Lower leg skin (tissue), 3 donors: ENCODE results near the gene P3H2.

Experiments used
- CTCF ChIP-seq, 3 donors: fragments of 450-650 bp; IDR thresholded peaks; one replicate each; pipeline ENCODE4 v1.5.1; 2016; ENCODE audit warnings: antibody characterized with exemption in 3 of 3, mild to moderate bottlenecking in 3 of 3, moderate library complexity in 2 of 3
- POLR2A ChIP-seq, 2 donors: fragments of 450-650 bp; IDR thresholded peaks; one replicate each; pipeline ENCODE4 v1.6.1; 2016 to 2017; ENCODE audit warnings: antibody characterized with exemption in 2 of 2, mild to moderate bottlenecking in 1 of 2, moderate library complexity in 1 of 2

DNA sequence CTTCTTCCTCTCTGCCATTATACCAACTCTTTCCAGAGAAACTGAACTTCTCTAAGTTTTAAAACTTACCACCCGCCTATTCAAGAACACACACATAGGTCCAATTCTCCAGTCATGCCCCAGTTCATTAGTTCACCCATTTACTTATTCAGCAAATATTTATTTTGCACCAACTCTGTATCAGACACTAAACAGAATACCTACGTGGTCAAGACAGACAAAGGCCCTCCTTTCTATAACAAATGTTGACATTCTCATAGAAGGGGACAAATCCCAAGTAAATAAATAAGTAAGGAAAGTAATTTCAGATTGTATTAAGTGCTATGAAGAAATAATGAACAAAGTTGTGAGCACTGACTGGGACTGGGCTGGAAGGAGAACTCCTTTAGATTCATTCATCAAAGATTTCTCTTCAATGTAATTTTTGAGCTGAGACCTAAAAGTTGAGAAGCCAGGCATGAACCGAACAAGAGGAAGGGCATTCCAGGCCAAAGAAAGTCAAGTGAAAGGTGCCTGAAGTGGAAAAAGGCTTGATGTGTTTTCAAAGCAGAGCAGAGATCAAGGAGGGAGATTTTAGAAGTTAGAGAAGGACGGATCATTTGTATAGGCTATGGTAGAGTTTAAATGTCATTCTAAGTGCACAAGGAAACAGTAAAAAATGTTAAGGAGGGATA is 120.4 kb downstream of the P3H2 start:
- TF ChIP-seq CTCF (IDR thresholded peaks at IDR 0.05) = no peak
- no peak for TF ChIP-seq POLR2A (IDR thresholded peaks at IDR 0.05)
